ENCODE measurements around the gene ANKRD29. TPM values are rescaled to one million over a fixed set of nuclear protein-coding genes. Genes with fewer than 3 reads are reported as not detected.
A peak's percentile ranks its signal among the peaks of the same experiment; 100 is the strongest.

ANKRD29 gene
- total RNA-seq, 4 donors from 2014 or later: 0.75 to 2.2 (median 1.5) TPM

DNA sequence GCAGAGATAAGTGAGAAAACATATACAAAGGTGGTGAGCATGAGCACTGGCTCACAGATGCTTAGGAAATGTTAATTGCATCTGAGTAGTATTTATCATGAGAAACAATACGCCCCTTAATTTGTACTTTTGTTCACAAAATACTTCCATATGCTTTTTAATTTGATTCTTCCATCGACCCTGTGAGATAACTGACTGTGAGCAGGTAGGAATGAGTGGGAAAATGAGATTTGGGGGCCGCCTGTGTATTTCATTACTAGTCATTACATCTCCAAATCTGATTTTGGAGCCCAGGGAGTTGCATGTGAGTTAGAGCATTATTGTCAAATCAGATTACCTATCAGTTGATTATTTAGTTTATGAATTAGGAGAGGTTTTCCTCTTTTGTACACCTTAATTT, 39.7 kb downstream of the ANKRD29 start:
- intact Hi-C loops (cut with DNase I; ENCODE audit: low total_unique reads): loop anchor here (5.0 kb wide), 1 partner anchor 189 kb away; no protein-coding TSS in a partner anchor
- no peak for TF ChIP-seq POLR2A (IDR thresholded peaks at IDR 0.05)
- no peak for TF ChIP-seq CTCF (IDR thresholded peaks at IDR 0.05)
- TF ChIP-seq POLR2AphosphoS5 (IDR thresholded peaks at IDR 0.05): no peak
- no peak for TF ChIP-seq EP300 (IDR thresholded peaks at IDR 0.05; ENCODE audit: low read depth)
- H3K36me3 ChIP-seq: no peaks in the 10 kb centered on the region
- H3K4me1 ChIP-seq: peaks cover 0 to 35% (median 20%) of the 10 kb centered on the region in 4 donors
- no peak overlapping the region for H3K4me3 ChIP-seq
- H3K27me3 ChIP-seq: peaks cover 32% of the 10 kb centered on the region
- DNase-seq: no peak
- H3K9me3 ChIP-seq: no peaks in the 10 kb centered on the region
- 83 to 86% methylated on average over 3 of the region's 3 CpGs for WGBS, 2 donors (ENCODE audit: low coverage in 1 of 2)
- in situ Hi-C loops (cut with MboI; ENCODE audit: low pct_ligation_motif_present in 1 of 4, low pct_unique_long_range_greater_than_20kb in 1 of 4, low sequenced_read_pairs in 3 of 4): loop anchor here (10.0 to 25.0 kb wide), 5 partner anchors 72 to 289 kb away; no protein-coding TSS in a partner anchor
- H3K27ac ChIP-seq: no peak overlapping the region

GRCh38 chr18:23619388-23619881, 43.3 kb downstream of the ANKRD29 start:
- peak overlapping the region in 3 of 4 donors; percentile 8 to 44 (median 21) for H3K27ac ChIP-seq
- no peaks in the 10 kb centered on the region for H3K9me3 ChIP-seq
- in situ Hi-C loops (cut with MboI; ENCODE audit: low pct_ligation_motif_present in 1 of 4, low pct_unique_long_range_greater_than_20kb in 1 of 4, low sequenced_read_pairs in 3 of 4): loop anchor here in 3 of 4 donors (25.0 kb wide), 2 partner anchors 193 to 293 kb away; no protein-coding TSS in a partner anchor
- peaks cover 0 to 24% (median 16%) of the 10 kb centered on the region in 4 donors for H3K4me1 ChIP-seq
- peak; percentile 17 for DNase-seq
- TF ChIP-seq POLR2A (IDR thresholded peaks at IDR 0.05) (no peak), CTCF (IDR thresholded peaks at IDR 0.05) (no peak), EP300 (IDR thresholded peaks at IDR 0.05; ENCODE audit: low read depth) (no peak), POLR2AphosphoS5 (IDR thresholded peaks at IDR 0.05) (no peak)
- 1% methylated on average over 41 of the region's 41 CpGs; no CpG with 5 or more reads in 1 of the 2 donors for WGBS, 2 donors (ENCODE audit: low coverage in 1 of 2)
- intact Hi-C loops (cut with DNase I; ENCODE audit: low total_unique reads): no loop called here
- no peaks in the 10 kb centered on the region for H3K36me3 ChIP-seq
- H3K27me3 ChIP-seq: peaks cover 32% of the 10 kb centered on the region
- H3K4me3 ChIP-seq: peak overlapping the region in 3 of 4 donors; percentile 16 to 52 (median 35)

DNA sequence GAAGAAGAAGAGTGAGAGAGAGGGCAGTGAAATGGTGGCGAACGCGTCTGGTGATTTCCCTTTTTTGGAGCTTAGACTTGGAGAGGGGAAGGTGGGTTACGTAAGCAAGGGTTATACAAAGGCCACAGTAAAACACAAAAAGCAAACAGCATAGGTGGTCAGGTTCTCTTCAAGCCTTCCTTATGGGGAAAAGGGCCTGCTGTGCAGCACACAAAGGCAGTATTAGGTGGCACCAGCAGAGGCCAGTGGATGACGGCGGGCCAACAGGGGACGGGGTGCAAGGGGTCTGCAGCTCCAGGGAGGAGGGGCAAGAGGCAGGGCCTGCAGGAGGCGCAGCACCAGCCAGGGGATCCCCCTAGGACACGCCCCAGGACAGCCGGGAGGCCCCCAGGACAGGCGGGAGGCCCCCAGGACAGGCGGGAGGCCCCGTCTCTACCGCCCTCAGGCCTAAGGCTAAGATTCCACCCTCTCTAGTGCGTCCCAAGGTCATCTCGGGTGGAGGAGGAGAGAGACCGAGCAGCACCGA, 43.8 kb downstream of the ANKRD29 start:
- no peak for DNase-seq
- peak overlapping the region in 3 of 4 donors; percentile 8 to 44 (median 21) for H3K27ac ChIP-seq

More for the DNA sequence above, 43.8 kb downstream of the ANKRD29 start:
- peaks cover 0 to 24% (median 16%) of the 10 kb centered on the region in 4 donors for H3K4me1 ChIP-seq
- no peaks in the 10 kb centered on the region for H3K36me3 ChIP-seq
- peaks cover 32% of the 10 kb centered on the region for H3K27me3 ChIP-seq
- 48 to 81% methylated on average over 7 to 13 of the region's 18 CpGs for WGBS, 2 donors (ENCODE audit: low coverage in 1 of 2)
- intact Hi-C loops (cut with DNase I; ENCODE audit: low total_unique reads): no loop called here
- in situ Hi-C loops (cut with MboI; ENCODE audit: low pct_ligation_motif_present in 1 of 4, low pct_unique_long_range_greater_than_20kb in 1 of 4, low sequenced_read_pairs in 3 of 4): loop anchor here in 3 of 4 donors (25.0 kb wide), 2 partner anchors 193 to 293 kb away; no protein-coding TSS in a partner anchor
- no peak for TF ChIP-seq EP300 (IDR thresholded peaks at IDR 0.05; ENCODE audit: low read depth)
- TF ChIP-seq POLR2A (IDR thresholded peaks at IDR 0.05): no peak
- no peak for TF ChIP-seq POLR2AphosphoS5 (IDR thresholded peaks at IDR 0.05)
- no peak for TF ChIP-seq CTCF (IDR thresholded peaks at IDR 0.05)
- peak overlapping the region in 3 of 4 donors; percentile 16 to 52 (median 35) for H3K4me3 ChIP-seq
- no peaks in the 10 kb centered on the region for H3K9me3 ChIP-seq
